PC-3 (cell line): ENCODE results near the gene AMER2. TPM values are rescaled to one million over a fixed set of nuclear protein-coding genes. Genes with fewer than 3 reads are reported as not detected.

Experiments
- ATAC-seq: fragments of 200-7000 bp; cut with Tn5 transposase; 2 replicates; pipeline ENCODE4 v1.9.1; 2020; ENCODE audit warnings: mild to moderate bottlenecking, moderate library complexity
- BruUV-seq: library from RNA; stranded (reverse); fragments of 400-500 nt; replicated peaks from 2 replicates; lab custom pipeline; 2021; lab: Mats Ljungman, UMichigan
- CTCF ChIA-PET: fragments of 300-600 bp; sonication (Branson Sonifier 250); formaldehyde crosslinking; loops from one replicate; lab custom pipeline; 2022; ENCODE audit warnings: antibody characterized with exemption; lab: Charles Lee
- POLR2A ChIA-PET: fragments of 300-600 bp; sonication (Branson Sonifier 250); formaldehyde crosslinking; loops from one replicate; lab custom pipeline; 2022; ENCODE audit warnings: antibody characterized with exemption; ENCODE audit not compliant: unreplicated experiment; lab: Charles Lee
- DNase-seq: peaks from one replicate; pipeline ENCODE4 v3.0.0-alpha.2; 2015
- H2AFZ ChIP-seq: fragments of 300-600 bp; sonication (generic); 2 replicates; pipeline ENCODE4 v1.6.0; 2016; ENCODE audit warnings: antibody characterized with exemption, low read length
- H3F3A ChIP-seq: fragments of 300-600 bp; sonication (generic); one replicate; pipeline ENCODE4 v1.6.0; 2017; ENCODE audit warnings: antibody characterized with exemption, low read length, control low read depth, mild to moderate bottlenecking; ENCODE audit not compliant: unreplicated experiment
- H3K27ac ChIP-seq: fragments of 300-600 bp; sonication (generic); 2 replicates; pipeline ENCODE4 v1.5.1; 2016; ENCODE audit warnings: mild to moderate bottlenecking, low read length
- H3K27me3 ChIP-seq: fragments of 300-600 bp; sonication (generic); 2 replicates; pipeline ENCODE4 v1.6.1; 2016; ENCODE audit warnings: low read length, mixed read lengths
- H3K36me3 ChIP-seq: fragments of 300-600 bp; sonication (generic); 2 replicates; pipeline ENCODE4 v1.6.1; 2016; ENCODE audit warnings: low read depth, mixed run types, low read length, mixed read lengths
- H3K4me1 ChIP-seq: fragments of 300-600 bp; sonication (generic); 2 replicates; pipeline ENCODE4 v1.5.1; 2016; ENCODE audit warnings: low read length; ENCODE audit not compliant: insufficient read depth
- H3K4me2 ChIP-seq: fragments of 300-600 bp; sonication (generic); 2 replicates; pipeline ENCODE4 v1.6.0; 2016; ENCODE audit warnings: low read length
- H3K4me3 ChIP-seq: fragments of 300-600 bp; sonication (generic); 2 replicates; pipeline ENCODE4 v1.5.1; 2016; ENCODE audit warnings: mild to moderate bottlenecking, low read length, mixed read lengths
- H3K79me2 ChIP-seq: fragments of 300-600 bp; sonication (generic); 2 replicates; pipeline ENCODE4 v1.6.1; 2017; ENCODE audit warnings: low read length, mixed read lengths
- H3K9ac ChIP-seq: fragments of 300-600 bp; sonication (generic); 2 replicates; pipeline ENCODE4 v1.6.0; 2016; ENCODE audit warnings: mild to moderate bottlenecking, low read length
- H3K9me2 ChIP-seq: fragments of 300-600 bp; sonication (generic); replicated peaks from 2 replicates; pipeline ENCODE4 v1.6.1; 2016; ENCODE audit warnings: mixed run types, low read length, mixed read lengths
- H3K9me3 ChIP-seq: fragments of 300-600 bp; sonication (generic); 2 replicates; pipeline ENCODE4 v1.6.1; 2016; ENCODE audit warnings: low read length, mixed read lengths
- H4K20me1 ChIP-seq: fragments of 300-600 bp; sonication (generic); 2 replicates; pipeline ENCODE4 v1.6.1; 2016; ENCODE audit warnings: low read length, mixed read lengths
- EZH2 ChIP-seq: fragments of 300-600 bp; sonication (generic); IDR thresholded peaks from one replicate; pipeline ENCODE4 v1.6.1; 2017; ENCODE audit warnings: antibody characterized with exemption, mild to moderate bottlenecking, low read length; ENCODE audit not compliant: unreplicated experiment
- EZH2phosphoT487 ChIP-seq: fragments of 300-600 bp; sonication (generic); IDR thresholded peaks from 2 replicates; pipeline ENCODE4 v1.6.1; 2018; ENCODE audit warnings: mild to moderate bottlenecking, antibody characterized with exemption, low read length, borderline replicate concordance
- intact Hi-C: fragments of 100-400 bp; cut with micrococcal nuclease; formaldehyde crosslinking; loops from 2 replicates; pipeline ENCODE4 v1.9.0; 2023
- total RNA-seq: library from RNA; depleted of rRNA; stranded (reverse); fragments of >200 nt; gene quantifications from 2 replicates; pipeline ENCODE4 v1.2.3, GENCODE V29; 2014; rRNA removed
- TF ChIP-seq, protein P1 (sequence below): fragments of 300-600 bp; sonication (generic); conservative IDR thresholded peaks from 2 replicates; pipeline ENCODE4 v1.5.1; 2017; ENCODE audit warnings: antibody characterized with exemption, low read depth, mild to moderate bottlenecking, low read length

The AMER2 gene
- total RNA-seq, 1 experiment from 2014 or later = not detected

- H3K9me2 ChIP-seq = no peaks in the 10 kb centered on the region
- intact Hi-C loops = no loop called here
- no peak overlapping the region for H3K4me3 ChIP-seq
- no peak for TF ChIP-seq EZH2
- no peak for TF ChIP-seq EZH2phosphoT487
- TF ChIP-seq, protein P1, sequence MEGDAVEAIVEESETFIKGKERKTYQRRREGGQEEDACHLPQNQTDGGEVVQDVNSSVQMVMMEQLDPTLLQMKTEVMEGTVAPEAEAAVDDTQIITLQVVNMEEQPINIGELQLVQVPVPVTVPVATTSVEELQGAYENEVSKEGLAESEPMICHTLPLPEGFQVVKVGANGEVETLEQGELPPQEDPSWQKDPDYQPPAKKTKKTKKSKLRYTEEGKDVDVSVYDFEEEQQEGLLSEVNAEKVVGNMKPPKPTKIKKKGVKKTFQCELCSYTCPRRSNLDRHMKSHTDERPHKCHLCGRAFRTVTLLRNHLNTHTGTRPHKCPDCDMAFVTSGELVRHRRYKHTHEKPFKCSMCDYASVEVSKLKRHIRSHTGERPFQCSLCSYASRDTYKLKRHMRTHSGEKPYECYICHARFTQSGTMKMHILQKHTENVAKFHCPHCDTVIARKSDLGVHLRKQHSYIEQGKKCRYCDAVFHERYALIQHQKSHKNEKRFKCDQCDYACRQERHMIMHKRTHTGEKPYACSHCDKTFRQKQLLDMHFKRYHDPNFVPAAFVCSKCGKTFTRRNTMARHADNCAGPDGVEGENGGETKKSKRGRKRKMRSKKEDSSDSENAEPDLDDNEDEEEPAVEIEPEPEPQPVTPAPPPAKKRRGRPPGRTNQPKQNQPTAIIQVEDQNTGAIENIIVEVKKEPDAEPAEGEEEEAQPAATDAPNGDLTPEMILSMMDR = no peak
- no peaks in the 10 kb centered on the region for H3K4me1 ChIP-seq
- DNase-seq (no peak), ATAC-seq (no peak)
- H3K9ac ChIP-seq = no peak overlapping the region
- no peak overlapping the region for H3K27ac ChIP-seq
- no peak overlapping the region for H2AFZ ChIP-seq
- no peaks in the 10 kb centered on the region for H4K20me1 ChIP-seq
- CTCF ChIA-PET = no interaction called here
- H3K9me3 ChIP-seq = no peaks in the 10 kb centered on the region
- peaks cover 29% of the 10 kb centered on the region; the same call in 1 of the 2 replicates for H3K27me3 ChIP-seq
- H3F3A ChIP-seq = no peaks in the 10 kb centered on the region
- no peaks in the 10 kb centered on the region for H3K79me2 ChIP-seq
- H3K4me2 ChIP-seq = no peak overlapping the region
- H3K36me3 ChIP-seq = no peaks in the 10 kb centered on the region
- no TSS peak for BruUV-seq
- POLR2A ChIA-PET = no interaction called here
Observed at GRCh38 chr13:25112695-25113255, 59.3 kb downstream of the AMER2 start.

Other genes starting within 250 kb of the AMER2 start
- gene PABPC3, start 76.2 kb downstream of the AMER2 start, total RNA-seq = 0.17 and 0.26 TPM in 2 replicates
- gene MTMR6, start 115.2 kb upstream of the AMER2 start, total RNA-seq = 10.5 and 11.6 TPM in 2 replicates
- 46.1 and 63.8 TPM in 2 replicates for gene NUP58, start 129.3 kb upstream of the AMER2 start, total RNA-seq
- gene ATP8A2, start 199.7 kb upstream of the AMER2 start, total RNA-seq = 0.04 and 0.12 TPM in 2 replicates